Ishikawa (cell line): ENCODE measurements around the gene CDKN2B-AS1.

Source experiments
- CEBPB ChIP-seq: IDR thresholded peaks from 2 replicates; pipeline ENCODE4 v1.6.1; 2012
- CREB1 ChIP-seq: IDR thresholded peaks from 2 replicates; pipeline ENCODE4 v1.6.1; 2012; ENCODE audit warnings: low read depth
- EGR1 ChIP-seq: IDR thresholded peaks from 2 replicates; pipeline ENCODE4 v1.6.1; 2012
- EP300 ChIP-seq: IDR thresholded peaks from 2 replicates; pipeline ENCODE4 v1.6.1; 2012; ENCODE audit warnings: borderline replicate concordance
- FOXM1 ChIP-seq: IDR thresholded peaks from 2 replicates; pipeline ENCODE4 v1.6.1; 2012; ENCODE audit warnings: low read depth, borderline replicate concordance
- NFIC ChIP-seq: IDR thresholded peaks from 2 replicates; pipeline ENCODE4 v1.6.1; 2012
- RAD21 ChIP-seq: IDR thresholded peaks from 2 replicates; pipeline ENCODE4 v1.6.1; 2012; ENCODE audit warnings: low read depth
- REST ChIP-seq: IDR thresholded peaks from 2 replicates; pipeline ENCODE4 v1.6.1; 2012; ENCODE audit warnings: low read depth, mild to moderate bottlenecking
- TAF1 ChIP-seq: IDR thresholded peaks from 2 replicates; pipeline ENCODE4 v1.6.1; 2012; ENCODE audit warnings: low read depth, mild to moderate bottlenecking
- TCF12 ChIP-seq: IDR thresholded peaks from 2 replicates; pipeline ENCODE4 v1.6.1; 2012; ENCODE audit warnings: low read depth
- USF1 ChIP-seq: IDR thresholded peaks from 2 replicates; pipeline ENCODE4 v1.6.1; 2012
- YY1 ChIP-seq: IDR thresholded peaks from 2 replicates; pipeline ENCODE4 v1.6.1; 2012; ENCODE audit warnings: low read depth
- ZBTB7A ChIP-seq: IDR thresholded peaks from 2 replicates; pipeline ENCODE4 v1.6.1; 2012; ENCODE audit warnings: low read depth
- TF ChIP-seq, protein P1 (sequence below): IDR thresholded peaks from 2 replicates; pipeline ENCODE4 v1.6.1; 2012

- TF ChIP-seq NFIC: no peak
- TF ChIP-seq, protein P1, sequence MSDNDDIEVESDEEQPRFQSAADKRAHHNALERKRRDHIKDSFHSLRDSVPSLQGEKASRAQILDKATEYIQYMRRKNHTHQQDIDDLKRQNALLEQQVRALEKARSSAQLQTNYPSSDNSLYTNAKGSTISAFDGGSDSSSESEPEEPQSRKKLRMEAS: no peak
- no peak for TF ChIP-seq TAF1
- TF ChIP-seq EP300: no peak
- no peak for TF ChIP-seq REST
- TF ChIP-seq CEBPB: no peak
- TF ChIP-seq RAD21: no peak
- TF ChIP-seq ZBTB7A: no peak
- TF ChIP-seq TCF12: no peak
- no peak for TF ChIP-seq YY1
- TF ChIP-seq FOXM1: no peak
- no peak for TF ChIP-seq EGR1
- no peak for TF ChIP-seq USF1
- no peak for TF ChIP-seq CREB1
Measured at GRCh38 chr9:22026696-22027095, 32.1 kb downstream of the CDKN2B-AS1 start.
